GM13977 (cell line): ENCODE data around the gene GNAO1.

Source experiments
- DNase-seq: peaks from one replicate; pipeline ENCODE4 v3.0.0; 2012; ENCODE audit warnings: low spot score
- CTCF ChIP-seq: IDR thresholded peaks from 2 replicates; pipeline ENCODE4 v1.5.1; 2012; ENCODE audit warnings: mild to moderate bottlenecking, control low read depth; ENCODE audit not compliant: insufficient read depth; ENCODE audit errors: extremely low read depth, missing control alignments
- in situ Hi-C: fragments of 300-500 bp; cut with MboI; formaldehyde crosslinking; loops from one replicate; pipeline ENCODE4 v1.12.0; 2022; ENCODE audit warnings: low sequenced_read_pairs, low pct_unique_long_range_greater_than_20kb, mixed read lengths, inconsistent platforms; ENCODE audit not compliant: unreplicated experiment

GNAO1 gene

GRCh38 chr16:56266641-56267607 lies 75.6 kb downstream of the GNAO1 start:
- TF ChIP-seq CTCF = no peak
- in situ Hi-C loops = no loop called here
- DNase-seq = no peak

- TF ChIP-seq CTCF = no peak
- in situ Hi-C loops = no loop called here
- no peak for DNase-seq
Measured at GRCh38 chr16:56267888-56268287, 76.6 kb downstream of the GNAO1 start.

GRCh38 chr16:56268799-56269198 lies 77.5 kb downstream of the GNAO1 start:
- no peak for DNase-seq
- in situ Hi-C loops = no loop called here
- no peak for TF ChIP-seq CTCF

GRCh38 chr16:56269281-56269680 lies 78.0 kb downstream of the GNAO1 start:
- DNase-seq = no peak
- TF ChIP-seq CTCF = no peak
- in situ Hi-C loops = no loop called here

- no peak for TF ChIP-seq CTCF
- DNase-seq = no peak
- in situ Hi-C loops = no loop called here
Measured at GRCh38 chr16:56269811-56270684, 78.8 kb downstream of the GNAO1 start.

- no peak for DNase-seq
- no peak for TF ChIP-seq CTCF
- in situ Hi-C loops = no loop called here
Measured at GRCh38 chr16:56270828-56271227, 79.5 kb downstream of the GNAO1 start.
